ENCODE measurements around the gene ANKZF1.

- TF ChIP-seq CTCF (IDR thresholded peaks at IDR 0.05) (no peak), POLR2A (IDR thresholded peaks at IDR 0.05) (no peak)
Measured at GRCh38 chr2:219230059-219230540, 494 bp downstream of the ANKZF1 start.
